ENCODE results near the gene SBF2.

SBF2 gene

GRCh38 chr11:10305262-10305963, 11.4 kb upstream of the SBF2 start:
- in situ Hi-C loops (cut with HindIII; ENCODE audit: low sequenced_read_pairs), result no loop called here
- DNase-seq (ENCODE audit: low read depth), result no peak

GRCh38 chr11:10304495-10305261, 10.7 kb upstream of the SBF2 start, which contains the start of gene ADM:
Gene ADM, plus strand, starts transcription at chr11:10305073. Its CDS starts 628 bp downstream, at chr11:10305701.
- in situ Hi-C loops (cut with HindIII; ENCODE audit: low sequenced_read_pairs), result loop anchor here (5.0 kb wide), 2 partner anchors 552 to 687 kb away; no protein-coding TSS in a partner anchor
- peak; percentile 82 for DNase-seq (ENCODE audit: low read depth)
- peak within 1 kb of the TSS; percentile 84 for H3K4me3 ChIP-seq (ENCODE audit: low read depth, low read length)
- TF ChIP-seq, protein P1, sequence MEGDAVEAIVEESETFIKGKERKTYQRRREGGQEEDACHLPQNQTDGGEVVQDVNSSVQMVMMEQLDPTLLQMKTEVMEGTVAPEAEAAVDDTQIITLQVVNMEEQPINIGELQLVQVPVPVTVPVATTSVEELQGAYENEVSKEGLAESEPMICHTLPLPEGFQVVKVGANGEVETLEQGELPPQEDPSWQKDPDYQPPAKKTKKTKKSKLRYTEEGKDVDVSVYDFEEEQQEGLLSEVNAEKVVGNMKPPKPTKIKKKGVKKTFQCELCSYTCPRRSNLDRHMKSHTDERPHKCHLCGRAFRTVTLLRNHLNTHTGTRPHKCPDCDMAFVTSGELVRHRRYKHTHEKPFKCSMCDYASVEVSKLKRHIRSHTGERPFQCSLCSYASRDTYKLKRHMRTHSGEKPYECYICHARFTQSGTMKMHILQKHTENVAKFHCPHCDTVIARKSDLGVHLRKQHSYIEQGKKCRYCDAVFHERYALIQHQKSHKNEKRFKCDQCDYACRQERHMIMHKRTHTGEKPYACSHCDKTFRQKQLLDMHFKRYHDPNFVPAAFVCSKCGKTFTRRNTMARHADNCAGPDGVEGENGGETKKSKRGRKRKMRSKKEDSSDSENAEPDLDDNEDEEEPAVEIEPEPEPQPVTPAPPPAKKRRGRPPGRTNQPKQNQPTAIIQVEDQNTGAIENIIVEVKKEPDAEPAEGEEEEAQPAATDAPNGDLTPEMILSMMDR (IDR thresholded peaks at IDR 0.05; ENCODE audit: low read depth, low read length, missing control alignments), result peak; percentile 49

More at GRCh38 chr11:10305262-10305963, 11.4 kb upstream of the SBF2 start:
- peak overlapping the region; percentile 84 for H3K4me3 ChIP-seq (ENCODE audit: low read depth, low read length)
- TF ChIP-seq, protein P1 (IDR thresholded peaks at IDR 0.05; ENCODE audit: low read depth, low read length, missing control alignments), result no peak

- H3K4me3 ChIP-seq (ENCODE audit: low read depth, low read length), result peak overlapping the region; percentile 84
- in situ Hi-C loops (cut with HindIII; ENCODE audit: low sequenced_read_pairs), result loop anchor here (5.0 kb wide), 2 partner anchors 551 to 686 kb away; no protein-coding TSS in a partner anchor
- no peak for DNase-seq (ENCODE audit: low read depth)
- TF ChIP-seq, protein P1 (IDR thresholded peaks at IDR 0.05; ENCODE audit: low read depth, low read length, missing control alignments), result no peak
Observed at GRCh38 chr11:10303558-10304363, 9.7 kb upstream of the SBF2 start.

- in situ Hi-C loops (cut with HindIII; ENCODE audit: low sequenced_read_pairs), result loop anchor here (5.0 kb wide), 2 partner anchors 551 to 686 kb away; no protein-coding TSS in a partner anchor
- DNase-seq (ENCODE audit: low read depth), result no peak
- TF ChIP-seq, protein P1 (IDR thresholded peaks at IDR 0.05; ENCODE audit: low read depth, low read length, missing control alignments), result no peak
- peak overlapping the region; percentile 84 for H3K4me3 ChIP-seq (ENCODE audit: low read depth, low read length)
Observed at GRCh38 chr11:10302744-10303557, 8.9 kb upstream of the SBF2 start.

DNA sequence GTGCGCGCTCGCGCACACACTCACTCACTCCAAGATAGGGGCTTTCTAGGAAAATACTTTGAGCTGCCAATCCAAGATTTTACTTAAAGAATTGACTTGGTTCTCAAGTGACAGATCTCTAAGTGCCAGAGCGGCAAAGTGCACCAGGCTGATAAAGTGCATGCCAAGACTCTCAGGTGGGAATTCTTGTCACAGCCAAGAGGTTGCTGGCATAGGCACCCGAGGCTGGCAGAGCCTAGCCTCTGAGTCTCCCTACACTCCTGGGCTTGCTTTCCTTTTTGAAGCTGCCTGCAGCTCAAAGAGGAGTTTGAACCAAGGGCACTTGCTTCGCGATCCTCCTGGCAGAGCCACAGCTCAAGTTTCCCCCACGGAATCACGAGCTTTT, 8.3 kb upstream of the SBF2 start:
- H3K4me3 ChIP-seq (ENCODE audit: low read depth, low read length), result peak overlapping the region; percentile 84
- in situ Hi-C loops (cut with HindIII; ENCODE audit: low sequenced_read_pairs), result loop anchor here (5.0 kb wide), 2 partner anchors 550 to 685 kb away; no protein-coding TSS in a partner anchor
- TF ChIP-seq, protein P1 (IDR thresholded peaks at IDR 0.05; ENCODE audit: low read depth, low read length, missing control alignments), result no peak
- DNase-seq (ENCODE audit: low read depth), result no peak
